ENCODE results near the gene LRP1B.

The LRP1B gene

DNA sequence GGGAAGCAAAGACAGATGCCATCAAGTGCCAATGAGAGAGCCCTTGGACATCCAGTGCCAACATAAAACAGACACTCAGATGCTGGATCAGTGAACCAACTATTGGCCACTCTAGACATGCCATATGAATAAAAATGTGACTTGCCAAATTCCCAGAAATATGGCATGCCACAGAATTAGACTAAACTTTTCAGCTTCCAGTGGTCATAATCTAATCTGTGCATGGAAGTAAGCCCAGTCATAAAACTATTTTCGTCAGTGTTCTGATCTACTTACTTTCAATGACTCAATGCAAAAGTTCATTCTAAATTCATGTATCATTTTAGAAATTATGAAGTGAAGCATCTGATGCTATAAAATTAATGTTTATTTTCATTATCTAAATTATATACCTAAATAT, 1844.4 kb downstream of the LRP1B start:
- no peak for TF ChIP-seq TCF12 (IDR thresholded peaks at IDR 0.05; ENCODE audit: low read depth)

GRCh38 chr2:140276661-140277060, 1854.2 kb downstream of the LRP1B start:
- TF ChIP-seq, protein P1, sequence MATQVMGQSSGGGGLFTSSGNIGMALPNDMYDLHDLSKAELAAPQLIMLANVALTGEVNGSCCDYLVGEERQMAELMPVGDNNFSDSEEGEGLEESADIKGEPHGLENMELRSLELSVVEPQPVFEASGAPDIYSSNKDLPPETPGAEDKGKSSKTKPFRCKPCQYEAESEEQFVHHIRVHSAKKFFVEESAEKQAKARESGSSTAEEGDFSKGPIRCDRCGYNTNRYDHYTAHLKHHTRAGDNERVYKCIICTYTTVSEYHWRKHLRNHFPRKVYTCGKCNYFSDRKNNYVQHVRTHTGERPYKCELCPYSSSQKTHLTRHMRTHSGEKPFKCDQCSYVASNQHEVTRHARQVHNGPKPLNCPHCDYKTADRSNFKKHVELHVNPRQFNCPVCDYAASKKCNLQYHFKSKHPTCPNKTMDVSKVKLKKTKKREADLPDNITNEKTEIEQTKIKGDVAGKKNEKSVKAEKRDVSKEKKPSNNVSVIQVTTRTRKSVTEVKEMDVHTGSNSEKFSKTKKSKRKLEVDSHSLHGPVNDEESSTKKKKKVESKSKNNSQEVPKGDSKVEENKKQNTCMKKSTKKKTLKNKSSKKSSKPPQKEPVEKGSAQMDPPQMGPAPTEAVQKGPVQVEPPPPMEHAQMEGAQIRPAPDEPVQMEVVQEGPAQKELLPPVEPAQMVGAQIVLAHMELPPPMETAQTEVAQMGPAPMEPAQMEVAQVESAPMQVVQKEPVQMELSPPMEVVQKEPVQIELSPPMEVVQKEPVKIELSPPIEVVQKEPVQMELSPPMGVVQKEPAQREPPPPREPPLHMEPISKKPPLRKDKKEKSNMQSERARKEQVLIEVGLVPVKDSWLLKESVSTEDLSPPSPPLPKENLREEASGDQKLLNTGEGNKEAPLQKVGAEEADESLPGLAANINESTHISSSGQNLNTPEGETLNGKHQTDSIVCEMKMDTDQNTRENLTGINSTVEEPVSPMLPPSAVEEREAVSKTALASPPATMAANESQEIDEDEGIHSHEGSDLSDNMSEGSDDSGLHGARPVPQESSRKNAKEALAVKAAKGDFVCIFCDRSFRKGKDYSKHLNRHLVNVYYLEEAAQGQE (IDR thresholded peaks at IDR 0.05; ENCODE audit: low read depth): no peak
- TF ChIP-seq MAX (IDR thresholded peaks at IDR 0.05) (no peak), YY1 (IDR thresholded peaks at IDR 0.05; ENCODE audit: low read depth) (no peak), CREB1 (IDR thresholded peaks at IDR 0.05; ENCODE audit: low read depth) (no peak), RAD21 (IDR thresholded peaks at IDR 0.05; ENCODE audit: low read depth) (no peak), FOXM1 (IDR thresholded peaks at IDR 0.05; ENCODE audit: borderline replicate concordance, low read depth) (no peak)
- TF ChIP-seq, protein P2, sequence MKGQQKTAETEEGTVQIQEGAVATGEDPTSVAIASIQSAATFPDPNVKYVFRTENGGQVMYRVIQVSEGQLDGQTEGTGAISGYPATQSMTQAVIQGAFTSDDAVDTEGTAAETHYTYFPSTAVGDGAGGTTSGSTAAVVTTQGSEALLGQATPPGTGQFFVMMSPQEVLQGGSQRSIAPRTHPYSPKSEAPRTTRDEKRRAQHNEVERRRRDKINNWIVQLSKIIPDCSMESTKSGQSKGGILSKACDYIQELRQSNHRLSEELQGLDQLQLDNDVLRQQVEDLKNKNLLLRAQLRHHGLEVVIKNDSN (IDR thresholded peaks at IDR 0.05): no peak

GRCh38 chr2:140275427-140275826, 1855.4 kb downstream of the LRP1B start:
- TF ChIP-seq CREB1 (IDR thresholded peaks at IDR 0.05; ENCODE audit: low read depth): no peak
- TF ChIP-seq, protein P2 (IDR thresholded peaks at IDR 0.05): no peak
- TF ChIP-seq FOXM1 (IDR thresholded peaks at IDR 0.05; ENCODE audit: borderline replicate concordance, low read depth): no peak
- TF ChIP-seq EP300 (IDR thresholded peaks at IDR 0.05; ENCODE audit: borderline replicate concordance): no peak
- TF ChIP-seq TCF12 (IDR thresholded peaks at IDR 0.05; ENCODE audit: low read depth): no peak
- TF ChIP-seq NFIC (IDR thresholded peaks at IDR 0.05): no peak
- TF ChIP-seq EGR1 (IDR thresholded peaks at IDR 0.05): no peak
- no peak for TF ChIP-seq MAX (IDR thresholded peaks at IDR 0.05)
- no peak for TF ChIP-seq YY1 (IDR thresholded peaks at IDR 0.05; ENCODE audit: low read depth)
- TF ChIP-seq ZBTB7A (IDR thresholded peaks at IDR 0.05; ENCODE audit: low read depth): no peak
- TF ChIP-seq, protein P1 (IDR thresholded peaks at IDR 0.05; ENCODE audit: low read depth): no peak
- TF ChIP-seq TAF1 (IDR thresholded peaks at IDR 0.05; ENCODE audit: low read depth): no peak
- TF ChIP-seq CEBPB (IDR thresholded peaks at IDR 0.05): no peak
- no peak for TF ChIP-seq TEAD4 (IDR thresholded peaks at IDR 0.05)
- TF ChIP-seq RAD21 (IDR thresholded peaks at IDR 0.05; ENCODE audit: low read depth): no peak

- TF ChIP-seq CREB1 (IDR thresholded peaks at IDR 0.05; ENCODE audit: low read depth) (no peak), MAX (IDR thresholded peaks at IDR 0.05) (no peak), EGR1 (IDR thresholded peaks at IDR 0.05) (no peak), NFIC (IDR thresholded peaks at IDR 0.05) (no peak)
Measured at GRCh38 chr2:140274891-140275290, 1855.9 kb downstream of the LRP1B start.

- TF ChIP-seq FOXM1 (IDR thresholded peaks at IDR 0.05; ENCODE audit: borderline replicate concordance, low read depth) (no peak), RAD21 (IDR thresholded peaks at IDR 0.05; ENCODE audit: low read depth) (no peak), CEBPB (IDR thresholded peaks at IDR 0.05) (no peak), YY1 (IDR thresholded peaks at IDR 0.05; ENCODE audit: low read depth) (no peak), EGR1 (IDR thresholded peaks at IDR 0.05) (no peak), CREB1 (IDR thresholded peaks at IDR 0.05; ENCODE audit: low read depth) (no peak), EP300 (IDR thresholded peaks at IDR 0.05; ENCODE audit: borderline replicate concordance) (no peak), TAF1 (IDR thresholded peaks at IDR 0.05; ENCODE audit: low read depth) (no peak), NFIC (IDR thresholded peaks at IDR 0.05) (no peak), TCF12 (IDR thresholded peaks at IDR 0.05; ENCODE audit: low read depth) (no peak)
Measured at GRCh38 chr2:140273958-140274357, 1856.9 kb downstream of the LRP1B start.

DNA sequence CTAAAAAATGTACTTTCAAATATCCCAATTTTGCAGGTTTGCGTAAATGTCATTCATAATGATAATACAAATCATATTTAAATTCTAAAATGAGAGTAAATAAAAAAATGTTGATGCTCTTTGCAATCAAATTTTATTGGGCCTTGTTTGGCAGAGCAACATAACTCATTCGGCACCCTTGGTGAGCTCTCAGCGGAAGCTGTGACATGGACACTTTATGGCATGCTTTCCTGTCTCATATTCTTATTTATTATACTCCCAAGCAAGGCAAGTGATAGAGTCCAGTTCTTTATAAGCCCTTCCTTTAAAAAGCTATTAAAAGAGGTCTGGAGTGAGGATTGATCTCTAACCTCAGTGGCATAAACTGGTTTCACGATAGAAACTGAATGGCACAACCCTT, 1857.4 kb downstream of the LRP1B start:
- TF ChIP-seq EGR1 (IDR thresholded peaks at IDR 0.05) (no peak), YY1 (IDR thresholded peaks at IDR 0.05; ENCODE audit: low read depth) (no peak), NFIC (IDR thresholded peaks at IDR 0.05) (no peak), RAD21 (IDR thresholded peaks at IDR 0.05; ENCODE audit: low read depth) (no peak), EP300 (IDR thresholded peaks at IDR 0.05; ENCODE audit: borderline replicate concordance) (no peak), TCF12 (IDR thresholded peaks at IDR 0.05; ENCODE audit: low read depth) (no peak), TEAD4 (IDR thresholded peaks at IDR 0.05) (no peak), ZBTB7A (IDR thresholded peaks at IDR 0.05; ENCODE audit: low read depth) (no peak), CREB1 (IDR thresholded peaks at IDR 0.05; ENCODE audit: low read depth) (no peak), TAF1 (IDR thresholded peaks at IDR 0.05; ENCODE audit: low read depth) (no peak), MAX (IDR thresholded peaks at IDR 0.05) (no peak), FOXM1 (IDR thresholded peaks at IDR 0.05; ENCODE audit: borderline replicate concordance, low read depth) (no peak), CEBPB (IDR thresholded peaks at IDR 0.05) (no peak)
- TF ChIP-seq, protein P1 (IDR thresholded peaks at IDR 0.05; ENCODE audit: low read depth): no peak
- TF ChIP-seq, protein P2 (IDR thresholded peaks at IDR 0.05): no peak

Measured in Ishikawa (cell line).